Measurements from ENCODE around the gene DLG2.

The DLG2 gene

DNA sequence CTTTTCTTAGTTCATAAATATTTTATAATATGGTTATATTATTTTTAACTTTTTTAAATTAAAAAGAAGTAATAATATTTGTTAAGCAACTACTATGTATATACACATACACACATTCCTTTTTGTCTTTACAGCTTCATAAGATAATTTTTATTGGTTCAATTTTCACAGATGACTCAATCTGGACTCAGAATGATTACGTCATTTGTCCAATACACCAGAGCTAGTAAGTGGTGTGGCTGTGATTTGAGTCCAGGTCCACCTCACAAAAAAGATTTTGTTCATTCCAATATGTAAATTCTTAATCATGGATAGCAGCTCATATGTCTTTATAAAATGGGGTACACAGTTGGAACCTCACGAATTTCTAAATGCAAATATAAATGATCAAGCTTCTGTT is 1014.5 kb downstream of the DLG2 start:
- no peak for DNase-seq

DNA sequence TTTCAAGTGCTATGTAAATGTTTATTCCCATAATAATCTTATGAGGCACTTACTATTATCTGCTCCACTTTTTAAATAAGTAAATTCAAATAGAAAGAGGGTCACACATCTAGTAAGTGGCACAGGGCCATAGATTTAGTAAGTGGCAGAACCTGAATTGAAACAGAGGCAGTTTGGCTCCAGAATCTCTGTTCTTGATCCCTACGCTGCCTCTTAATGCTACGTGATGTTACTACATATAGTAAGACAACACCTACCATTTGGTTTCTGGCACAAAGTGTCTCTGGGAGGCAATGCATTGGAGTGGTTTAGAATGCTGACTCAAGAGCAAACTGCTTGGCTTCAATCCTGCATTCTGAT is 1018.3 kb downstream of the DLG2 start:
- no peak for DNase-seq

DNA sequence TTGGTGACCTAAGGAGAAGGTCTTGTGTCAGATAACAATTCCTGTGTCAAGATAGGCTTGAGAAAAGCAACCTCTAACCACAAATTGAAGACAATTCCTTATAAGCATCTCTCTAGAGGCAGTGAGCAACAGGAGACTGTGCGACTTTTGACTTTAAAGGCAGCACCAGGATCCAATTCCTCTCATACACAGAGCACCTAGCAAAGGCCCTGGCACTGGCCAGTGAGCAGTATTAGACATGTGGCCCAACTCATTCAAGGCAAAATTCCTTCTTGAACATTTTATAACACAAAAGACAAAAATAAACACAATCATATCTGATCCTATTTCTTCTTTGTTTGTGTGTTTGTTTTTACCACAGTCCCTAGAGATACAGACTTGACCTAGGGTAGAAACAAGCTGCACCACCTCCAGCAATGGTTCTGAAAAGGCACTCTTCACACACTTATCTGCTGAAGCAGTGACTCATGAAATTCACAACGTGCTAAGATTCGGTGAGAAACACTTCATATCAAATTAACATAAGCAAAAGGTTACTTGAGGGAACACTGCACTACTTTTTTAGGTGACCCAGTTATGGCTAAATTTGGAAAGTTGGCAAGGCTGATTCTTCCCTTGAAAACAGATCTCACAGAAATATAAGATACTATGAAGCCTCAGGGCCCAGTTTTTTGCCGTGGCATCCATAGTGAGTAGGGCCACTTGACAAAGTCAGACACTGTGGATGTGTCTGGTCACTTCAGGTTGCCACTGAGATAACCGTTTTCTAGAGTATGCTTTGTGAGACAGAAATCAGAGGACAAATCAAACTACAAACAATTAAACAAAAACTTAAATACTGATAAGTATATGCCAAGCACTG is 1018.9 kb downstream of the DLG2 start:
- no peak for DNase-seq

DNA sequence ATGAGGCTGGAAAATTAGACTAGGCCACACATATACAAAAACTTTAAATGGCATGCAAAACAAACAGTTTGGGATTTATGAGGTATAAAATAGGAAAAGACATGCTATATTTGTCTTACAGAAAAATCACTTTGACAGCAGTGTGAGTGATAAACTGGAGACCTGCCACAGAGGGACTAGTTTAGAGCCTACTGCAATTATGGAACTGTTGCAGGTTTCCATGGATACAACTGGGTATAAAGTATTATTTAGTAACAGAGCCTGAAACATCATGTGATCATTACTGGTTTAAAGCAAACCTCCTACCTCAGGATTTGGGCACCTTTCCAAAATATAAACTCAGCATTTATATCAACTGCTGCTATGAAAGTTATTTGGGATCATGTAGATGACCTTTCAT is 1032.5 kb downstream of the DLG2 start:
- peak; percentile 2 for DNase-seq

DNA sequence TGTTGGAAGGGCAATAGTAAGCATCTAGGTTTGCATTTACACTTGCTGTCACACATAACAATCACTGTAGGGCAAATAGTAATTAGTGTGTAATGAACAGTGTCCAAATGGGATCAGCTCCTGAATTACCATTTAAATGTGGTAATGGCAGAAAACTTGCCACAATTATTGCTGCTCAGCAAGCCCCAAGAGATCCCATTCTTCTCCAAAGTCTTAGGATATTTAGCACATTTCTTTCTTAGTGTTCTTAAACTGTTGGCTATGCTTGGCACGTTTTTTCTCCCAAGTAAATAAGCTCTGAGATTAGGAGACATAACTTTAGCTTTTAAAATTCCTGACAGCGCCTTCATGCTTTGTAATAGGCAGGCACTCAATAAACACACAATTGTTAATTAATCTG is 1037.0 kb downstream of the DLG2 start:
- no peak for DNase-seq

DNA sequence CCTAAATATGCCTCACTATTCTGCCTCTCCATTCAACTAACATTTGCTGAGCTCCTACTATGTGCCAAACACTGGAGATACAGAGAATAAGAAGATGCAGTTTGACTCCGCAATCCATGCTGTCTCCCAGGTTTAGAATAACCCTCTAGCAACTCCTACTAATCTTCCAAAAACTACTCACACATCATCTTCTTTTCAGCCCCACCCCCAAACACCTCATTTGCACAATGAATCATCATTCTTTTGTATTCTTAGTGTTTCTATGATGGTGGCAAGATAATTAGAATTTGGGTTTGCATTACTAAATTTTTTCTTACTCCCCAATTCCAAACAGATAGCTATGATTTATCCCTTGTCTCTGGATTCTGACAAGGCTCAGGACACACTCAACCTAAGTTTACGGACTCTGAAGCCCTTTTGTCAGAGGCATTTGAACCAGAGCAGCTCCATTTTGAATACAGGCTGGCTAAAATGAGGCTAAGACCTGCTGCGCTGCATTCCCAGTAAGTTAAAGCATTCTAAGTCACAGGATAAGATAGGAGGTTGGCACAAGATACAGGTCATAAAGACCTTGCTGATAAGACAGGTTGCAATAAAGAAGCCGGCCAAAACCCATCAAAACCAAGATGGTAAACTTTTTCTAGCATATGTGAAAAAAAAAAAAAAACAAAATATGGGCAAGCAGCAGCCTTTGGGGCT is 1038.9 kb downstream of the DLG2 start:
- DNase-seq, result no peak

DNA sequence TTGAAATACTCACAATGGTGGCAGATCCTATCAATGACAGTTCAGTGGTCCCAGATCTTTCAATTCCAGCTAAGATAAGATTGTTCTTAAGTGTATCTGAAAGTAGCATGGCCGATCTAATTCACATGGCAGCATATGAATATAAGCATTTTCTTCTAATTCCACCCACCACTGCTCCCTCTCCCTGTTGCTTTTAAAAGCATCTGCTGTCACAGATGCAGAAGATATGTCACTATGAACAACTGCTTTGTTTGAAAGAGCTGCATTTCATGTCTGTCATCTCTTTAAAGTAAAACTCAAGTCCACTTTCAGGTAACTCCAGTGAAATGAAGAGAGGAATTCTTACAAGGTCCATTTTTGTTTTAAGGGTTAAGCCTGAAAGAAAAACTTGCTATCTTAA is 1044.0 kb downstream of the DLG2 start:
- no peak for DNase-seq

DNA sequence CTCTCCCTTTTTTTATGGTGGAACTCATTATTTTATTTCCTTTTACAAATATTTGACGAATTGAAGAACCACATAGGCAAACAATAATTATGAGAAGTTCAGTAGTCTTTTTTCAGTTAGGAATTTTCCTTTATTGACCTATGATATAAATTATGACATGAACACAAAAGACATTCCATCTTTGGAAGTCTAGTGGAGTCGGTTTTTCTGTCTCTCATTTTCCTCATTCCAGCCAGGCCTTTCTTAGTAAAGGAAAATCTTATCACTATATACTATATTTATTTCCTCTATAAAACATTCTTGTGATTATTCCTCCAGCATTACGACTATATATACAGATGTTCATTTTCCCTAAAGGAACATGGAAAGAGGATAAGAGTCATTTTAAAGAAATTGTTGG is 1046.1 kb downstream of the DLG2 start:
- DNase-seq, result no peak

DNA sequence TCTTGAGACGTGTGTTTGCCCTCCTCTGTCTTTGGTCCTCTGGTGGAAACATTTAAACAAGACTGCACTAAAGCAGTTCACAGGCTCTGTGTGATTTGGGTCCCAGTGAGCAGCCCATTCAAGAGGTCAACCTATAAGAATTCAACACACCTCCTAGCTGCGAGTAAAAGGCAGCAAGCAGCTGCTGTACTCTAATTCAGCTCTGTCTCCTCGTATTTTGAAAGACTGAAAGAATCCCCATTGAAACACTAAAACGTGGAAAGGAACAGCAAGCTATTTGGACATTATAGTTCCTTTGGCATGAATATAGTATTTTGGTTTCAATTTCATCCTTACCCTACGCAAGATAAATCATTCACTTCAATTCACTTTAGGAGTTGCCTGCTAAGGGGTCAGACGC is 1046.7 kb downstream of the DLG2 start:
- DNase-seq, result no peak

DNA sequence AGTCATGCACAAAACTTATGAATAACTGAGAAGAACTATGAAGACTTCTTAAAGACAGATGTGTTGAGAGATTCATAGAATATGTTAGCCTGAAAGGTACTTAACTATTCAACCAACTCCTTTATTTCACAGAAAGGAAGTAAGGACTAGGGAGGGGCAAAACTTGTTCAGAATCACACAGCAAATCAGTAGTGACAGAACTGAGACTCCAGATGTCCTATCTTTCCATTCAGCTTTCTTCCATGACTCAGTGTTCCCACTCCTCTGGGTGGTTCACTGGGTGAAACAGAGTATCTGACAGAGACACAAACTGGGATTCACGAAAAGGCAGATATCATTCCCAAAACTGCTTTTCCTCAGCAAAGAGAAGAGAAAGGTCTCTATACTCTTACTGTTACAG is 1053.3 kb downstream of the DLG2 start:
- no peak for DNase-seq

DNA sequence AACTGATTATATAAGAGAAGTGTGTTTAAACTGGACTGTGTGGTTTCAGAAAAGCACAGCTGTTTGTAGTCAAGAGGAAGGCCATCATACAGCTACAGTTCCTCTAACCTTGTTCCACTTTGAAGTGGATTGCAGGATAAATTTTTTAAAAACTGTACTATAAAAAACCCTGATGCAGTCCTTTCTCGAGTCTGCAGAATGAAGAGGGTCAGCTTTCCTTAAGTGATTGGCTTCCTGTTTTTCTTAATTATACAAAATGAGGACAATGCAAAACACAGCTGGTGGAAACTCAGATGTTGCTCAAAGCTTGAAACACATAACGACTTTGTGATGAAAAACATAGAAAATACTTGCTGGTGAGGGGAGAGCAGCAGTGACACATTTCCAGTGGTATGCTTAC is 1060.5 kb downstream of the DLG2 start:
- no peak for DNase-seq

DNA sequence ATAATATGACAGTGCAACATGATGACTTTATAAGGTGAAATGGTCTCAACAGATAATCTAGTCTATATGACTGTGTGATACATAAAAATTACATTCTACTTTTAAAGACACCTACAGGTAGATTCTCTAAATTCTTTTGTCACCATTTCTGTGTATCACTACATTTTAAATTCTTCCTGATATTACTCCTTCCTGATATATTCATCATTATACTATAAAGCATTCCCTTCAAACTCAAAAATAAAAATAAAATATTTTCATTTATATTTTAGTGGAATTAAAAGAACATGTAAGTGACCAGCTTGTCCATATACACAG is 1062.3 kb downstream of the DLG2 start:
- no peak for DNase-seq

DNA sequence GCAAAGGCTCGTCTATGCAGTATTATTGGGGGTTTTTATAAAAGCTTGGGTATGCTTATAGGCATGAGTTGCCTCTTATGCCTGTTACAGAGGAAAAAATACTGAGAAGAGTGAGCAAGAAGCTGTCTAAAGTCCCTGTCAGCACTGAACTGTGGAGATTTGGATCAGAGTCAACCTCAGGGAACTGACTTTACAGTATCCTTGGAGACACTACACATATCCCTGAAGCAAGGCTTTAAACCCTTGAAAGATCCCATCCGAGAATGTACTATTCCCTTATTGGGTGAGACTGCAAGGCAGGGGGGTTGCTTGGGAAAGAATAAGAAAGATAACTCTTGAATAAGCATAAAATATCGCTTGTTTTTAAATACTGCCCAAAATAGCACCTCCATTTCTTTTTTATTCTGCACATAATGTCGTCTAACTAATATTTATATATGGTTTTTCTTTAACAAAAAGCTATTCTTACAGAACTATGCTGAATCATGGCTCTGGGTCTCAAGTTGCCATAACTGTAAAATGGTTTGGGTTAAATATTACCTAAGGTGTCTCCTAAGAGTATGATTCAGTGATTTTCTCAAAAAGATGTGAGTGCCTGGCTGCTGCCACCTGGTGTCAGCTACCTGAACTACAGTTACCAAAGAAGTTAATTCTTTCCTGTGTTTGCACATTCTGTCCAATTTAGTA is 1062.8 kb downstream of the DLG2 start:
- peak; percentile 63 for DNase-seq

DNA sequence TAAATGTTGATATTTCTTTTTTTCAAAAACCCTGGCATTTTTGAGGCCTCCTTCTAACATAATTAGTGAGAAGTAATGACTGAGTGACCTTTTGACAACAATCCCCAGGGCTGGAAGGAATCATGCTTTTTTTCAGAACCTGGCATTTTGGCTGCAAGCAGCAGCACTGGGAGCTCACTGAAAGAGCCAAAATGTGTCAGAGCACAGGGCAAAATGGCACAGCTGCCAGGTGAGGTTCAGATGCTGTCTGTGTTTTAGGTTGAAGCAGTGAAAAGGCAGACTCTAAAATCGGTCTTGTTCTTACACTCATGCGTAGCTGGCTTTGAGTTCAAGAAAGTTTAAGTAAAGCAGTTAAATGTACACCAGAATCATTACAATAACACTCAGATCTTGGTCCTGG is 1063.8 kb downstream of the DLG2 start:
- DNase-seq, result no peak

DNA sequence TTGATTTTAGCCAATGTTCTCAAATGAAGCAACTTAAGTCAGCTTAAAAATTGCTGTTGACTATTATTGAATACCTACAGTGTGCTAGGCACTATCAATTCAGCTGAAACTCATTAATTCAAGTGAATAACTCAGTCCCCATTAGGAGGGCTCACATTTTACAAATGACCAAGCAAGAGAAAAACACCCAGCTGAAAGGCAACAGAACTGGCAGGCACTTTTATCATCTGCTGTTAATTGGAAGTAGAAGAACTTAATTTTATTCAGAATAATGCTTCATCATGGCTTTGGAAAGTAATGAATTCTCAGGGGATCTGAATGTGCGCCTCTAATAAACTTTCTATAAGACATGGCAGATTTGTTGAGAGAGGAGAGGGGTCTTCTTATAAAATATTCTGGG is 1066.9 kb downstream of the DLG2 start:
- no peak for DNase-seq

DNA sequence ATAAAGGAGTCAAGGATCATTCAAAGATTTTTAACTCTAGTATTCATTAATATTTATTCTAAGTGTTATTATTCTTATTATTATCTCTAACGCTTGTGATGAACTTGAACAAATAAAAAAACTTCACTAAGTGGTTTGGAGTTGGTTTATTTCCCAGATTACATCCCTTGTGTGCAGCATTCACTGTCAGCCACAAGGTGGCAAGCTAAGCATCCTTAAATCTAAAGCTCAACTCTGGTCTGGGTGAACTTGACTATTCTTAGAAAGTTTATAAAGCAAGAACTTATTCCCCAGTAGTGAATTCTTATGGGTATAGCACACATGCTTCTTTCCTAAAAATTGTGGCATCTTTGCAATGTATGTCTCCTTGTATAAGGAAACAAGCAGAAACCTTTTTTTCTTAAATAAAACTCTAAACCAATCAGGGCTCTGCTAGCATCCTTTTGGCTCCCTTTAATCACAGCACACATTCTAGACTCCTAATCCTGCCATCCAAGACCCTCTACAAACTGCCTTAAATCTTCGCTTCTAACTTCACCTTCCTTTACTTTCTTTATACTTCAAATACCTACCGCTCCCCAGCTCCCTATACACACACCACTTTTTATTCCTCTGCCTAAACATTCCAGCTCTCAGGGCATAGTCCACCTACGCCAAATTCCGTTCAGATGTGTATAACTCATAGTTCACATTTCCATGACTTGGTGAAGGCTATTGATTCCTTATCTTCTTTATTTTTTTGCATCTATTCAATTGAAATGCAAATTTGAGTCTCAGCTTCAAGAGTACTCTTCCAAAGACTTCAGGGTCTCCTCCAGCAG is 1068.8 kb downstream of the DLG2 start:
- DNase-seq, result peak; percentile 72

DNA sequence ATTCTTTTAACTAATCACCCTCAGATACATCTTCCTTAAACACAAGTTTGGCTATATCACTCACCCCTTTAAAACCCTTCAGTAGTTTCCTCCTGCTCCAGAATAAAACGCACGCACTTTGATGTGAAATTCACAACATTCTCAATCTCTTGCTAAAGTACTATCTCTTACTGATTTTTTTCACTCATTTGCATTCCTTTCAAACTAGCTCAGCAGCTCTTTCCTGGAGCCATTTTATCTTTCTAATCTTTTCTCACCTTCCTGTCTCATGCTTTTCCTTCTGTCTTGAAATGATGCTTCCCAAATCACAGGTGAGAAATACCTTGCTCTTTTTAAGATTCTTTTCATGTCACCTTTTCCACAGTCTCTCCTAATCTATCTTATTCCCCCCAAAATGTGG is 1074.4 kb downstream of the DLG2 start:
- no peak for DNase-seq

DNA sequence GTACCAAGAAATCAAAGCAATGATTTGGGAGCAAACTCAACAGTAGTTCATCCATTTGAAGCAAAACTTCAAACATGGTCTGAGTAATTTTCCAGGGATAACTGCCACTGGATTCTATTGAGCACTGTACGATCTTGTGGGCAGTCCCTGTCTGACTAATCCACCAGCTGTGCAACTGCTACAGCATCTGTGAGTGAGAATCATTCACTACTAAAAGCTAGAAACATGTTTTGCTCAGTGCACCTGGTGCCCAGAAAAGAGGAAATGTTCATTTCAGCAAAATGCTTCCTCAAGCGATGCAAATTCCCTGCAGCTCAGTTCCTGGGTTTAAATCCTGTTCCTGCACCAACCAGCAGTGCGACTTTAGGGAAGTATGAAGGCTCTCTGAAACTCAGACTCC is 1077.9 kb downstream of the DLG2 start:
- DNase-seq, result no peak

DNA sequence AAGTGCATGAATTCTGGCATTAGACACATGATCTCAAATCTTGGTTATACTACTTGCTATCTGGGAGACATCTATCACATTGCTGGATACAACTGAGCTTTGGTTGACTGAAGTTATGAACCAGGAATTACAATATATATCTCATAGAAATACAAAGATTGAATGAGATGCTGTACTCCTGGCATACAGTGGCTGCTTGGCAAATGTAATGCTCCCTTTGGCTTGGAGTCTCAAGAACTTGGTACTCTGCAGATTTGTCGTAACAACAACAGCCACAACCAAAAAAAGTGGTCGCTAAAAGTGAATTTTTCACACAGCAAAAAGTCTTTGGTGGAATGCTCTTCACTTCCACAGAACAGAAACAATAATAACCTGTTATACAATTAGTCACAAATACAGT is 1082.6 kb downstream of the DLG2 start:
- no peak for DNase-seq

DNA sequence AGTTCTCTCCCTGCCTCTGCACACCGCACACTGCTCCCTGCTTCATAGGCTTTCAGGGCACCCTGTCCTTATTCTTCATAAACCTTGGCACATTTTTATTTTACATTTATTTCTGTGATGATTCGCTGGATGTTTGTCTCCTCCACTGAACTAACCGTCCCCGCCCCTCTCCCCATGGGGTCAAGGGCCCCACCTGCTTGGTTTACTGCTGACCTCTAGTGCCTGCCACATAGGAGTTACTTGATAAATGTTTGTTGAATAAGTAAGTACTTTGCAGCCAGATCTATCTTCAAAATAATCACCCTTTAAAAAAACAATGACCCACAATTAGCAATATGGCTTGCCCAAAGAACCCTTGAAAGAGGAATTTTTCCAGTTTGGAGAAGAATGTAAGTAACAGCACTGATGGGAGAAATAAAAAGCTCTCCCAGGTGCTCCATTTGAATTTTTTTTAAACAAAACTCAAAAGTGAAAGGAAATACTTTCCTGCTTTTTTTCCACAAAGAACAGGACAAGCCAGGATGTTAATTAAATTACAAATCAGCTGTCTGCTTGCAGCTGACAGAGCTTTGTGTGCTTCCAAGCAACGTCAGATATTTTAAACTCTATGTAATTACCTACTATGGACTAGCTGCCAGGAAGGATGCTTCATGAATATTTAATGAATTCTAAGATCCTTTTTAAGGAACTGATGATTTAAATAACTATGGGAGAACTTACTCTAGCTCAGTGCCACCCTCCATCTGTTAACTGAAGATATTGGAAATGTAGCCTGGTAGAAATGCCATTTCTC is 1083.6 kb downstream of the DLG2 start:
- DNase-seq, result no peak

DNA sequence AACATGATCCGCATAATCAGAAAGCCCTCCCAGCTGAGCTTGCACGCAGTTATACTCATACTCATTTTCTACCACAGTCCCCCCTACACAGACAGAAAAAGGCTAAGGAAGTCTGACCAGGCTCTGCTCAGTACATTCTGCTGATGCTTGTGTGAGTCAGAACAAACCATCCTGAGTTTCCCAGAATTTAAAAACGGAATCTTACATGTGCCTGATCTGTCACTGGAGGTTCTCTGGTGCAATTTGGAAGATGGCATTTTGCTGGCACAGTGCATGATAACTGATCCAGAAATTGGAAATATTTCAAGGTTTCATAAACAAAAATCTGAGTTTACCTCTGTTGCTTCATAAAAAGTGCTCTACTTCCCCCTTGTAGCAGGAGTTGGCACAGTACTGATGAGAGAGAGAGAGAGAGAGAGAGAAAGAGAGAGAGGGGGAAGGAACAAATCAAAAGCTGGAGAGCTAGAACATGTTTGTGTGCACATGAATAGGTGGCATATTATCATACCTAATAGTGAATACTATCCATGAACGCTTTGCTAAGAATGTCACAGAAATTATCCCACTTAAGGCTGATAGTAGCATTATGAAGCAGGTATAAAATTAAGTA is 1085.3 kb downstream of the DLG2 start:
- DNase-seq, result no peak

DNA sequence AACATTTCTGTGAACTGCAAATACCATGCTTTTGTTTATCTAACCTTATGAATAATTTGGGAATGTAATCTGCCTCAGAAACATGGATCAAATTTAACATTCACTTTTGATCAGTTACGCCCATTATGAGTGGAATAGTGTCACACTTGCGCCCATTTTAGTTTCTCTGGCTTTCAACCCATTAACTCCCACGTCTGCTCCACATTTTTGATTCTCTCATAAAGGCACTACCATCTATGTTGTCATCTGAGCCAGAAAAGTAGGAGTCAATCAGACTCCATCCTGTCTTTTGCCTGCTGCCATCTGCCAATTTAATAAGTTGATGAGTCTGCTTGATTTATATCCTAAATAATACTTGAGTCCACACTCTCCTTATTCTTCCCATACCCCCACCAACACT is 1090.7 kb downstream of the DLG2 start:
- DNase-seq, result no peak
